ENCODE results near the gene UBD. TPM values are rescaled to one million over a fixed set of nuclear protein-coding genes. Genes with fewer than 3 reads are reported as not detected.
A peak's percentile ranks its signal among the peaks of the same experiment; 100 is the strongest.

The UBD gene
- total RNA-seq (1 to 10 TPM; 2.5 to 2.6 TPM), polyA plus RNA-seq (not detected)

- Mint-ChIP-seq H3K4me3 (no peak within 1 kb of the TSS), H3K27me3 (peaks cover 47 to 79% of the 10 kb centered on the region in 2 donors), H3K4me1 (peaks cover 0 to 4% (median 3%) of the 10 kb centered on the region in 3 donors), H3K36me3 (no peaks in the 10 kb centered on the region), H3K27ac (peak within 1 kb of the TSS in 1 of 8 donors; percentile 16), H3K9me3 (no peaks in the 10 kb centered on the region)
- Histone ChIP-seq H3K36me3 (ENCODE audit: insufficient read depth, low read length) (no peaks in the 10 kb centered on the region), H3K4me1 (ENCODE audit: insufficient read depth, low read length) (no peaks in the 10 kb centered on the region), H3K9me3 (ENCODE audit: low read length) (no peaks in the 10 kb centered on the region), H3K27me3 (ENCODE audit: insufficient read depth, low read length, poor library complexity, severe bottlenecking) (no peaks in the 10 kb centered on the region), H3K4me3 (ENCODE audit: low read length) (no peak within 1 kb of the TSS), H3K27ac (ENCODE audit: low read depth, low read length) (no peak within 1 kb of the TSS)
- DNase-seq, result no peak
- CTCF ChIA-PET, result no interaction called here
- POLR2A ChIA-PET, result no interaction called here
Measured at GRCh38 chr6:29559524-29560287, at the start of gene UBD. Gene UBD, minus strand, starts transcription at chr6:29559732. Its CDS starts 31 bp downstream, at chr6:29559701.

GRCh38 chr6:29608131-29608530, 48.6 kb upstream of the UBD start:
- Mint-ChIP-seq H3K4me3 (no peak overlapping the region), H3K9me3 (no peaks in the 10 kb centered on the region), H3K4me1 (peaks cover 0 to 2% (median 0%) of the 10 kb centered on the region in 3 donors), H3K27me3 (peaks cover 0 to 7% of the 10 kb centered on the region in 2 donors), H3K27ac (no peak overlapping the region), H3K36me3 (peaks cover 9 to 60% (median 23%) of the 10 kb centered on the region in 3 donors)
- H3K4me1 ChIP-seq (ENCODE audit: insufficient read depth, low read length), result no peaks in the 10 kb centered on the region
- DNase-seq, result no peak
- no peaks in the 10 kb centered on the region for H3K27me3 ChIP-seq (ENCODE audit: insufficient read depth, low read length, poor library complexity, severe bottlenecking)
- no peak overlapping the region for H3K27ac ChIP-seq (ENCODE audit: low read depth, low read length)
- H3K9me3 ChIP-seq (ENCODE audit: low read length), result no peaks in the 10 kb centered on the region
- CTCF ChIA-PET, result no interaction called here
- H3K4me3 ChIP-seq (ENCODE audit: low read length), result no peak overlapping the region
- POLR2A ChIA-PET, result no interaction called here
- H3K36me3 ChIP-seq (ENCODE audit: insufficient read depth, low read length), result peaks cover 7% of the 10 kb centered on the region

GRCh38 chr6:29603930-29604329, 44.4 kb upstream of the UBD start:
- POLR2A ChIA-PET, result no interaction called here

GRCh38 chr6:29603456-29603855, 43.9 kb upstream of the UBD start:
- CTCF ChIA-PET, result no interaction called here
- H3K36me3 ChIP-seq (ENCODE audit: insufficient read depth, low read length), result no peaks in the 10 kb centered on the region
- no peaks in the 10 kb centered on the region for H3K4me1 ChIP-seq (ENCODE audit: insufficient read depth, low read length)
- no peaks in the 10 kb centered on the region for H3K9me3 Mint-ChIP-seq
- H3K27ac Mint-ChIP-seq, result peak overlapping the region in 1 of 8 donors; percentile 24
- POLR2A ChIA-PET, result no interaction called here
- no peak overlapping the region for H3K27ac ChIP-seq (ENCODE audit: low read depth, low read length)
- DNase-seq, result no peak
- H3K36me3 Mint-ChIP-seq, result peaks cover 9 to 45% (median 12%) of the 10 kb centered on the region in 3 donors
- peaks cover 3 to 9% of the 10 kb centered on the region in 2 donors for H3K27me3 Mint-ChIP-seq
- no peaks in the 10 kb centered on the region for H3K27me3 ChIP-seq (ENCODE audit: insufficient read depth, low read length, poor library complexity, severe bottlenecking)
- no peak overlapping the region for H3K4me3 ChIP-seq (ENCODE audit: low read length)
- H3K9me3 ChIP-seq (ENCODE audit: low read length), result no peaks in the 10 kb centered on the region
- H3K4me1 Mint-ChIP-seq, result peaks cover 0 to 2% (median 0%) of the 10 kb centered on the region in 3 donors
- no peak overlapping the region for H3K4me3 Mint-ChIP-seq

More at GRCh38 chr6:29603930-29604329, 44.4 kb upstream of the UBD start:
- Mint-ChIP-seq H3K9me3 (no peaks in the 10 kb centered on the region), H3K36me3 (peaks cover 9 to 46% (median 15%) of the 10 kb centered on the region in 3 donors), H3K27ac (peak overlapping the region in 2 of 8 donors; percentile 24 to 27), H3K4me3 (no peak overlapping the region), H3K27me3 (peaks cover 3 to 9% of the 10 kb centered on the region in 2 donors), H3K4me1 (peaks cover 0 to 2% (median 0%) of the 10 kb centered on the region in 3 donors)
- H3K4me1 ChIP-seq (ENCODE audit: insufficient read depth, low read length), result no peaks in the 10 kb centered on the region
- CTCF ChIA-PET, result no interaction called here
- H3K27me3 ChIP-seq (ENCODE audit: insufficient read depth, low read length, poor library complexity, severe bottlenecking), result no peaks in the 10 kb centered on the region
- H3K9me3 ChIP-seq (ENCODE audit: low read length), result no peaks in the 10 kb centered on the region
- no peak overlapping the region for H3K27ac ChIP-seq (ENCODE audit: low read depth, low read length)
- no peak for DNase-seq
- H3K36me3 ChIP-seq (ENCODE audit: insufficient read depth, low read length), result no peaks in the 10 kb centered on the region
- H3K4me3 ChIP-seq (ENCODE audit: low read length), result no peak overlapping the region

GRCh38 chr6:29602564-29603361, 43.2 kb upstream of the UBD start:
- no peaks in the 10 kb centered on the region for H3K36me3 ChIP-seq (ENCODE audit: insufficient read depth, low read length)
- H3K9me3 Mint-ChIP-seq, result no peaks in the 10 kb centered on the region
- no peak for DNase-seq
- no peaks in the 10 kb centered on the region for H3K9me3 ChIP-seq (ENCODE audit: low read length)
- ChIA-PET POLR2A (no interaction called here), CTCF (no interaction called here)
- peaks cover 4 to 40% (median 9%) of the 10 kb centered on the region in 3 donors for H3K36me3 Mint-ChIP-seq
- no peaks in the 10 kb centered on the region for H3K27me3 ChIP-seq (ENCODE audit: insufficient read depth, low read length, poor library complexity, severe bottlenecking)
- no peak overlapping the region for H3K4me3 Mint-ChIP-seq
- H3K27ac ChIP-seq (ENCODE audit: low read depth, low read length), result no peak overlapping the region
- H3K27ac Mint-ChIP-seq, result peak overlapping the region in 2 of 8 donors; percentile 61 to 70
- no peaks in the 10 kb centered on the region for H3K4me1 Mint-ChIP-seq
- H3K4me3 ChIP-seq (ENCODE audit: low read length), result no peak overlapping the region
- no peaks in the 10 kb centered on the region for H3K4me1 ChIP-seq (ENCODE audit: insufficient read depth, low read length)
- peaks cover 3 to 7% of the 10 kb centered on the region in 2 donors for H3K27me3 Mint-ChIP-seq

GRCh38 chr6:29598172-29598747, 38.7 kb upstream of the UBD start:
- peaks cover 0 to 8% (median 2%) of the 10 kb centered on the region in 3 donors for H3K36me3 Mint-ChIP-seq
- Histone ChIP-seq H3K4me3 (ENCODE audit: low read length) (no peak overlapping the region), H3K9me3 (ENCODE audit: low read length) (no peaks in the 10 kb centered on the region), H3K27me3 (ENCODE audit: insufficient read depth, low read length, poor library complexity, severe bottlenecking) (no peaks in the 10 kb centered on the region), H3K27ac (ENCODE audit: low read depth, low read length) (no peak overlapping the region), H3K36me3 (ENCODE audit: insufficient read depth, low read length) (no peaks in the 10 kb centered on the region), H3K4me1 (ENCODE audit: insufficient read depth, low read length) (no peaks in the 10 kb centered on the region)
- H3K4me1 Mint-ChIP-seq, result no peaks in the 10 kb centered on the region
- no peak for DNase-seq
- H3K9me3 Mint-ChIP-seq, result no peaks in the 10 kb centered on the region
- H3K27ac Mint-ChIP-seq, result peak overlapping the region in 1 of 8 donors; percentile 35
- no peak overlapping the region for H3K4me3 Mint-ChIP-seq
- CTCF ChIA-PET, result interaction anchor here (1.2 kb wide), 1 partner anchor 8 kb away, joined by 5 read pairs; no protein-coding TSS in a partner anchor
- POLR2A ChIA-PET, result no interaction called here
- peaks cover 7 to 14% of the 10 kb centered on the region in 2 donors for H3K27me3 Mint-ChIP-seq

GRCh38 chr6:29597184-29597583, 37.7 kb upstream of the UBD start:
- Histone ChIP-seq H3K4me3 (ENCODE audit: low read length) (no peak overlapping the region), H3K27ac (ENCODE audit: low read depth, low read length) (no peak overlapping the region), H3K27me3 (ENCODE audit: insufficient read depth, low read length, poor library complexity, severe bottlenecking) (no peaks in the 10 kb centered on the region), H3K9me3 (ENCODE audit: low read length) (no peaks in the 10 kb centered on the region), H3K4me1 (ENCODE audit: insufficient read depth, low read length) (no peaks in the 10 kb centered on the region), H3K36me3 (ENCODE audit: insufficient read depth, low read length) (no peaks in the 10 kb centered on the region)
- H3K36me3 Mint-ChIP-seq, result peaks cover 0 to 1% (median 0%) of the 10 kb centered on the region in 3 donors
- peaks cover 6 to 15% of the 10 kb centered on the region in 2 donors for H3K27me3 Mint-ChIP-seq
- ChIA-PET CTCF (no interaction called here), POLR2A (no interaction called here)
- H3K27ac Mint-ChIP-seq, result no peak overlapping the region
- H3K9me3 Mint-ChIP-seq, result no peaks in the 10 kb centered on the region
- no peaks in the 10 kb centered on the region for H3K4me1 Mint-ChIP-seq
- no peak overlapping the region for H3K4me3 Mint-ChIP-seq
- DNase-seq, result no peak
